IMR-90 (cell line): Measurements from ENCODE around the gene PDZRN3. TPM values are rescaled to one million over a fixed set of nuclear protein-coding genes. Genes with fewer than 3 reads are reported as not detected.

Experiments used
- ATAC-seq: fragments of 200-7000 bp; cut with Tn5 transposase; 2 replicates; pipeline ENCODE4 v1.9.1; 2020; ENCODE audit warnings: low read depth, mild to moderate bottlenecking, moderate library complexity
- BruUV-seq: library from RNA; stranded (reverse); fragments of 400-500 nt; replicated peaks from 2 replicates; lab custom pipeline; 2021; lab: Mats Ljungman, UMichigan
- CTCF ChIA-PET: fragments of 300-600 bp; formaldehyde crosslinking; extraction: SDS; loops from one replicate; lab custom pipeline; 2021; ENCODE audit warnings: antibody characterized with exemption; lab: Yijun Ruan, JAX
- POLR2A ChIA-PET: fragments of 300-600 bp; sonication (Branson Sonifier 250); formaldehyde crosslinking; loops from one replicate; lab custom pipeline; 2022; ENCODE audit warnings: antibody characterized with exemption; ENCODE audit not compliant: unreplicated experiment; lab: Charles Lee
- DNase-seq: peaks from one replicate; pipeline ENCODE4 v3.0.0; 2013
- H2AFZ ChIP-seq: replicated peaks from 2 replicates; pipeline ENCODE3; 2013; ENCODE audit warnings: low read length, mild to moderate bottlenecking; ENCODE audit not compliant: poor library complexity
- H2AK5ac ChIP-seq: 2 replicates; pipeline ENCODE4 v1.6.1; 2013; ENCODE audit warnings: low read depth, low read length, inconsistent platforms
- H2AK9ac ChIP-seq: replicated peaks from 2 replicates; pipeline ENCODE3; 2013; ENCODE audit warnings: mild to moderate bottlenecking, low read depth, low read length, moderate library complexity; ENCODE audit not compliant: poor library complexity
- H2BK120ac ChIP-seq: 2 replicates; pipeline ENCODE4 v1.6.1; 2013; ENCODE audit warnings: low read depth, low read length, inconsistent platforms
- H2BK15ac ChIP-seq: 3 replicates; pipeline ENCODE4 v1.6.1; 2013; ENCODE audit warnings: low read depth, low read length, inconsistent platforms
- H2BK20ac ChIP-seq: 2 replicates; pipeline ENCODE4 v1.6.1; 2013; ENCODE audit warnings: low read depth, mild to moderate bottlenecking, inconsistent platforms, low read length, moderate library complexity
- H2BK5ac ChIP-seq: 2 replicates; pipeline ENCODE4 v1.6.1; 2013; ENCODE audit warnings: mild to moderate bottlenecking, low read depth, low read length, inconsistent platforms; ENCODE audit not compliant: poor library complexity, severe bottlenecking
- H3K14ac ChIP-seq: replicated peaks from 2 replicates; pipeline ENCODE4 v1.6.1; 2013; ENCODE audit warnings: low read depth, low read length, inconsistent platforms
- H3K18ac ChIP-seq: 2 replicates; pipeline ENCODE4 v1.6.1; 2013; ENCODE audit warnings: low read depth, low read length, control low read depth
- H3K23ac ChIP-seq: 2 replicates; pipeline ENCODE4 v1.6.1; 2013; ENCODE audit warnings: low read depth, low read length, inconsistent platforms
- H3K27ac ChIP-seq: 2 replicates; pipeline ENCODE4 v1.5.1; 2013; ENCODE audit warnings: mild to moderate bottlenecking, control low read depth, low read length; ENCODE audit not compliant: insufficient read depth
- H3K27me3 ChIP-seq: 2 replicates; pipeline ENCODE4 v1.6.1; 2013; ENCODE audit warnings: low read length; ENCODE audit not compliant: control insufficient read depth, insufficient read depth
- H3K36me3 ChIP-seq: 2 replicates; pipeline ENCODE4 v1.6.1; 2013; ENCODE audit warnings: low read length, mixed read lengths; ENCODE audit not compliant: control insufficient read depth, insufficient read depth
- H3K4ac ChIP-seq: 2 replicates; pipeline ENCODE4 v1.6.1; 2013; ENCODE audit warnings: low read depth, low read length, inconsistent platforms
- H3K4me1 ChIP-seq: 2 replicates; pipeline ENCODE4 v1.6.1; 2013; ENCODE audit warnings: low read length, mixed read lengths; ENCODE audit not compliant: control insufficient read depth, insufficient read depth
- H3K4me2 ChIP-seq: 2 replicates; pipeline ENCODE4 v1.6.1; 2013; ENCODE audit warnings: low read depth, mild to moderate bottlenecking, control low read depth, low read length, moderate library complexity
- H3K4me3 ChIP-seq: 2 replicates; pipeline ENCODE4 v1.5.1; 2013; ENCODE audit warnings: low read depth, mild to moderate bottlenecking, control low read depth, low read length, moderate library complexity; ENCODE audit not compliant: insufficient read depth
- H3K56ac ChIP-seq: 2 replicates; pipeline ENCODE4 v1.6.1; 2013; ENCODE audit warnings: low read length, inconsistent platforms; ENCODE audit not compliant: insufficient read depth; ENCODE audit errors: extremely low read depth
- H3K79me1 ChIP-seq, 2 experiments: 2 replicates each; pipeline ENCODE4 v1.6.1; 2013; ENCODE audit warnings: low read length in 2 of 2, inconsistent platforms in 1 of 2, low read depth in 1 of 2
- H3K9ac ChIP-seq: 2 replicates; pipeline ENCODE4 v1.6.1; 2013; ENCODE audit warnings: low read depth, low read length, control low read depth
- H3K9me1 ChIP-seq: 2 replicates; pipeline ENCODE4 v1.6.1; 2013; ENCODE audit warnings: low read length, inconsistent platforms; ENCODE audit not compliant: insufficient read depth
- H3K9me3 ChIP-seq: 2 replicates; pipeline ENCODE4 v1.6.1; 2013; ENCODE audit warnings: low read length; ENCODE audit not compliant: control insufficient read depth, insufficient read depth
- H4K20me1 ChIP-seq: 2 replicates; pipeline ENCODE4 v1.6.1; 2013; ENCODE audit warnings: low read length, inconsistent platforms; ENCODE audit not compliant: insufficient read depth
- H4K5ac ChIP-seq: 2 replicates; pipeline ENCODE4 v1.6.1; 2013; ENCODE audit warnings: mild to moderate bottlenecking, low read depth, low read length, control low read depth
- H4K8ac ChIP-seq, 2 experiments: 2 replicates each; pipeline ENCODE4 v1.6.1; 2013; ENCODE audit warnings: low read depth in 2 of 2, low read length in 2 of 2, control low read depth in 1 of 2, inconsistent platforms in 1 of 2
- H4K91ac ChIP-seq: 2 replicates; pipeline ENCODE4 v1.6.1; 2013; ENCODE audit warnings: low read depth, low read length, inconsistent platforms; ENCODE audit not compliant: insufficient read depth
- CHD1 ChIP-seq: IDR thresholded peaks from 2 replicates; pipeline ENCODE4 v1.6.1; 2012; ENCODE audit warnings: low read depth, low read length, improper control_type of control experiment
- NFE2L2 ChIP-seq: fragments of 150-350 bp; IDR thresholded peaks from 2 replicates; pipeline ENCODE4 v1.6.1; 2016; ENCODE audit warnings: low read depth, mild to moderate bottlenecking, low read length
- RCOR1 ChIP-seq: IDR thresholded peaks from 2 replicates; pipeline ENCODE4 v1.6.1; 2012; ENCODE audit warnings: mild to moderate bottlenecking, low read length, improper control_type of control experiment; ENCODE audit not compliant: insufficient replicate concordance
- USF2 ChIP-seq: fragments of 150-350 bp; IDR thresholded peaks from 2 replicates; pipeline ENCODE4 v1.6.1; 2017; ENCODE audit warnings: mild to moderate bottlenecking, antibody characterized with exemption, low read length, low read depth
- WGBS, 2 experiments: methylation state at CpG; one replicate each; pipeline versions ENCODE4 v1.1.5 to v1.1.7; 2013; ENCODE audit warnings: missing lambda C conversion rate in 2 of 2; ENCODE audit not compliant: insufficient read length in 1 of 2; ENCODE audit errors: extremely low coverage in 2 of 2; 5-methylcytosine and 5-hydroxymethylcytosine counted together
- dilution Hi-C: fragments of 300-500 bp; cut with HindIII; formaldehyde crosslinking; loops from one replicate; pipeline ENCODE4 v1.14.3; 2018; ENCODE audit warnings: low sequenced_read_pairs; ENCODE audit not compliant: unreplicated experiment
- in situ Hi-C: fragments of 300-500 bp; cut with MboI; formaldehyde crosslinking; loops from 3 replicates; pipeline ENCODE4 v1.14.3; 2019; ENCODE audit warnings: low sequenced_read_pairs, inconsistent platforms, mixed read lengths
- intact Hi-C: fragments of 100-400 bp; cut with micrococcal nuclease; formaldehyde crosslinking; loops from 2 replicates; pipeline ENCODE4 v1.10.0; 2022
- polyA plus RNA-seq, 3 experiments: library from polyadenylated mRNA; depleted of rRNA; stranded (reverse); fragments of >200 nt; gene quantifications; 2 replicates each; pipeline ENCODE4 v1.2.3, GENCODE V29; 2012; ENCODE audit warnings: low replicate concordance in 1 of 3
- total RNA-seq: library from RNA; depleted of rRNA; stranded (reverse); fragments of >200 nt; gene quantifications from 2 replicates; pipeline ENCODE4 v1.2.3, GENCODE V29; 2012

Gene PDZRN3
- total and polyA plus RNA-seq, 2 of the 4 experiments (the other 2 are of a cell fraction): 9.4 to 17.0 TPM

- ChIA-PET CTCF (no interaction called here), POLR2A (no interaction called here)
- in situ Hi-C loops: no loop called here
- Histone ChIP-seq H3K36me3 (no peaks in the 10 kb centered on the region), H4K91ac (no peak overlapping the region), H3K27ac (no peak overlapping the region), H4K8ac (no peak overlapping the region), H3K14ac (no peak overlapping the region), H3K18ac (no peak overlapping the region), H3K4me3 (no peak overlapping the region), H4K5ac (no peak overlapping the region), H3K9ac (no peak overlapping the region), H3K4me1 (no peaks in the 10 kb centered on the region), H3K9me1 (no peaks in the 10 kb centered on the region), H3K4me2 (no peak overlapping the region), H2BK120ac (no peak overlapping the region), H3K4ac (no peak overlapping the region), H3K9me3 (no peaks in the 10 kb centered on the region), H2AK5ac (no peak overlapping the region), H3K27me3 (no peaks in the 10 kb centered on the region; the same call in 1 of the 2 replicates), H2BK5ac (no peak overlapping the region), H3K56ac (no peak overlapping the region), H3K23ac (no peak overlapping the region), H2AFZ (no peak overlapping the region), H2BK20ac (no peak overlapping the region), H3K79me1 (no peaks in the 10 kb centered on the region), H2AK9ac (no peak overlapping the region), H2BK15ac (no peak overlapping the region), H4K20me1 (no peaks in the 10 kb centered on the region)
- no CpG with 5 or more reads among the region's 3 CpGs for WGBS, 2 experiments
- TF ChIP-seq RCOR1: no peak
- no peak for TF ChIP-seq USF2
- no peak for TF ChIP-seq NFE2L2
- TF ChIP-seq CHD1: no peak
- intact Hi-C loops: no loop called here
- DNase-seq (no peak), ATAC-seq (no peak)
- no TSS peak for BruUV-seq
- dilution Hi-C loops: no loop called here
Measured at GRCh38 chr3:73341272-73341935, 283.3 kb downstream of the PDZRN3 start.
